Measurements from ENCODE around the gene MCRIP2.

The MCRIP2 gene

DNA sequence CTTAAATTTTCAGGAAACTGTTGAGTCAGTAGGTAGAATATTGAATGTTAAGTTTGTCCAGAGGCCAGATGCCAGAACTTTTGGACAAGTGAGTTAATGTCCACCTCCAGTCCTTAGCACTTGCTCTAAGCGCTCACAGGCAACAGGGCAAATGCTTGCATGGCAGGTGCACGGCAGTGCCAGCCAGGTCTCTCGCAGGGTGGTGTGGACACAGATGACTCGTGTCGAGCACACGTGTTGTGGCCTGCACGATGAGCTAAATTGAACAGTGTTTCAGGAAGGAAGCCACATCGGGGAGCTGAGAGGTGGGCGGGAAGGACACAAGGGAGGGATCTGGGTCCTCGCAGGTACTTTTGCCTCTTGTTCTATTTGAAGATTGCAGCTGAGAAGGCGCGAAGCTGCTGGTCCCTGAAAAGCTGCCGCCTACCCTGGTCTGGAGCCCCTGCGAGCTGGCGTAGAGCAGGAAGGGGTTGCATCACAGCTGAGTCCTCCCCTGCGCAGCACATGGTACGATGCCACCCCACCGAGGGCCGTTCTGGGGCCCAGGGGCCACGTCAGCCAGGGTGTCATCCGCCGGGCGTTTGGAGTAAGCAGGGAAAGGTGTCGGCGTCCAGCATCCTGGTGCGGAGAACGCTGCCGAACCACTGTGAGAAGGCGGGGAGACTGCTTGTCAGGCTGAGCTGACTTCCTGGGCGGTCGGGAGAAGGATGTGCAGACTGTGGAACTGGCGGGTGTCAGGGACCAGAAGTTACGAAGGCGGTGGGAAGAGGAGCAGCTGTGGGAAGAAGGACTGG is 45.5 kb upstream of the MCRIP2 start:
- no peak for TF ChIP-seq CTCF (IDR thresholded peaks at IDR 0.05)

GRCh38 chr16:596736-597060 is 44.9 kb upstream of the MCRIP2 start:
- no peak for TF ChIP-seq CTCF (IDR thresholded peaks at IDR 0.05)

DNA sequence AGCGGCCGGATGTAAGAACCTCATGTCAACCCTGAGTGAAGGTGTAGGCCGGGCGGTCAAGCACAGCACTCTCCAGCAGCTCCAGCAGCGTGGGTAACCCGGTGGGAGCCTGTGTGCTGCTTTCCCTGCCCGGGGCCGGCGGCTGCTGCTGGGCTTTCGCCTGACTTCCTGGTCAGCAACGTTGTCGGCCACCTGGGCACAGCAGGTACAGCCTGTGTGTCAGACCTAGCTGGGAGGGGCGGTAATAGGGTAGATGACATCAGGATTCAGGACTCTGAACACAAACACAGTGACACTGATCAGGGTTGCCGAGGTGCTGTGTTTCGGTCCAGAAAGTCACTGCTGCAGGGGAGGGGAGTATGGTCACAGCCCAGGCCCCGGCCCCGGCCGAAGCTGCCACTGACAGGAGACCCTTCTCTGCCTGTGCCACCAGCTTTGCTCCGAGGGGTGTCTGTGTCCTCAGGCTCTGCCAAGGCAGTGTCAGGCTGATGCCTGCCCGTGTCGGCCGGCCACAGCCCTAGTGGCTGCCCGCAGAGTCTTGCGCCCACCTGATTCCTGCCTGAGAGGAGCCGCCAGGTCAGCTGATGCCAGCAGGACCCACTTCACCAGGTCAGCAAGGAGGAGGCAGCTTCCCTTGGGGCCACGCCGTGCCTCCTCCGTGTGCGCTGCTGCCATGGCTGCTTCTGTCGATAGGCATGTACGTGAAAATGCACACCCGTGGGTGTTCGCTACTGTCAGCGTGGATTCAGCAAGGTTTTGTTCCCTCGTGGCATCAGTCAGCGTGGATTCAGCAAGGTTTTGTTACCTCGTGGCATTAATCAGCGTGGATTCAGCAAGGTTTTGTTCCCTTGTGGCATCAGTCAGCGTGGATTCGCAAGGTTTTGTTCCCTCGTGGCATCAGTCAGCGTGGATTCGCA is 42.5 kb upstream of the MCRIP2 start:
- no peak for TF ChIP-seq CTCF (IDR thresholded peaks at IDR 0.05)

DNA sequence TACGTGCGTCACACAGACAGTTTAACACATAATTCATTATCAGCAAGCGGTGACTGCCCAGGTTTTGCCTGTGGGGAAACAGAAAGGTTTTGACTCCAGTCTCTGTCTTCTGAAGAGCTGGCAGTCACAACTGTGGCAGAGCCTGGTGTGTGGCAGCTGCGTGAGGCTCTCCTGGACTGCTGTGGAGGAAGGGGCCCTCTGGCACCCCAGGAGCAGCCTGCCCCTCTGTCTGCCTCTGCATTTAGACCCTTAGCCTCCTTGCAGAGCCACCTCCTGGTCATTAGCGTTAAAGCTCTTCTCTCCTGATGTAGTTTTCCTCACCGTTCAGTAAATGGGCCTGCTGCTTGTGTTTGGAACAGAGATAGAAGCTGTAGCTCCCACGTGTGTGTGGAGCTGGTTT is 40.8 kb upstream of the MCRIP2 start:
- peak; percentile 26; the same call in 1 of the 2 replicates for TF ChIP-seq CTCF (IDR thresholded peaks at IDR 0.05)

GRCh38 chr16:603933-604332 is 37.7 kb upstream of the MCRIP2 start:
- no peak for TF ChIP-seq CTCF (IDR thresholded peaks at IDR 0.05)

DNA sequence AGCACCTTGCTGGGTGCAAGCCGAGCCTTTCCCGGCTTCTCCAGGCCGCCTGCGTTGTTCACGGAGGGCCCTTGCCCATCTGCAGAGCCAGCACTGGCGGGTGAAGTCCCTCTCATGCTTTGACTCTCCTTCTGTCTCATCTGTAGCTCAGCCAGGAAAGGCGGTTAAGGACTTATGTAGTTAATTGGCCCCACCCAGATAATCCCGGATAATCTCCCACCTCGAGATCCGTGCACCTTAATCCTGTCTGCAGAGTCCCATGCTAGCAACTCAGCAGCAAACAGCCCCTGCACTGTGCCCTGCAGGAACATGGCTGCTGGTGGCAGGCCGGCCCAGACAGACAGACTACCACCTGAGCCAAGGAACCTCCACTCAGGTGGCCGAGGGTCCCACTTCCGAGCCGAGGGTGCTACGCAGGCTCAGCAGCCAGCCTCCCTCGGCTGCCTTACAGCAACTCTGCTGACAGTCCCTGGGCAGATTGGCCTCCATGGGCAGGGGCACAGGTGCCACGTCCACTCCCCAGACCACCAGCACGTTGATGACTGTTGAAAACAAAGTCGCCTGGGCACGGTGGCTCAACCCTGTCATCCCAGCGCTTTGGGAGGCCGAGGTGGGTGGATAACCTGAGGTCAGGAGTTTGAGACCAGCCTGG is 34.8 kb upstream of the MCRIP2 start:
- TF ChIP-seq CTCF (IDR thresholded peaks at IDR 0.05): no peak

DNA sequence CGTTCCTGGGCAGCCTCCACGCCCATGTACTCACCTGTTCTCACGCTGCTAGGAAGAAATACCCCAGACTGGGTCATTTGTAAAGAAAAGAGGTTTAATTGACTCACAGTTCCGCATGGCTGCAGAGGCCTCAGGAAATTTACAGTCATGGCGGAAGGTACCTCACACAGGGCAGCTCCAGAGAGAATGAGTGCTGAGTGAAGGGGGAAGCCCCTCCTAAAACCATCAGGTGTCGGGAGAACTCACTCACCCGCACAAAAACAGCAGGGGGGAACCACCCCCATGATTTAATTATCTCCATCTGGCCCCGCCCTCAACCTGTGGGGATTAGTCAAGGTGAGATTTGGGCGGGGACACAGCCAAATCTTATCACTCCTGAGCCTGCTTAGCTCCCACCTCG is 33.6 kb upstream of the MCRIP2 start:
- TF ChIP-seq CTCF (IDR thresholded peaks at IDR 0.05): no peak

All from LNCAP (cell line).